K562 (cell line): ENCODE measurements around the gene LRMDA. TPM values are rescaled to one million over a fixed set of nuclear protein-coding genes. Genes with fewer than 3 reads are reported as not detected.

Experiments
- ATAC-seq: fragments of 200-7000 bp; cut with Tn5 transposase; 3 replicates; pipeline ENCODE4 v1.9.1; 2020; ENCODE audit warnings: moderate library complexity
- BruUV-seq: library from RNA; stranded (reverse); fragments of 400-500 nt; replicated peaks from 2 replicates; lab custom pipeline; 2021; lab: Mats Ljungman, UMichigan
- CTCF ChIA-PET: fragments of 300-600 bp; formaldehyde crosslinking; extraction: SDS; loops from one replicate; lab custom pipeline; 2021; ENCODE audit warnings: low intra/inter-chr PET ratio; lab: Yijun Ruan, JAX
- POLR2A ChIA-PET: fragments of 300-600, 350-650 bp; sonication (Branson Sonifier 250); formaldehyde crosslinking; extraction: SDS; loops from one replicate; lab custom pipeline; 2021; ENCODE audit warnings: antibody characterized with exemption, inconsistent platforms; lab: Yijun Ruan, JAX
- DNase-seq, 4 experiments: peaks; one replicate each; pipeline versions ENCODE4 v3.0.0 to v3.0.0-alpha.2; 2011 to 2018; ENCODE audit warnings: low spot score in 3 of 4, mixed read lengths in 3 of 4; ENCODE audit errors: extremely low read depth in 1 of 4
- FAIRE-seq: peaks from 2 replicates; lab custom pipeline; 2011; peaks lifted over from hg19 to GRCh38; lab: Jason Lieb, UNC
- H2AFZ ChIP-seq: 2 replicates; pipeline ENCODE4 v1.6.0; 2011; ENCODE audit warnings: low read depth, low read length, control low read depth, inconsistent platforms
- H3K27ac ChIP-seq: fragments of 200-600 bp; 3 replicates; pipeline ENCODE4 v1.8.0; 2011; ENCODE audit warnings: low read depth, mild to moderate bottlenecking, control low read depth, inconsistent platforms, low read length, moderate library complexity, mixed read lengths; ENCODE audit errors: extremely low read depth
- H3K27me3 ChIP-seq, 2 experiments: fragments of 300-600 bp in 1 of 2; 2 replicates in 1 of 2; 3 replicates in 1 of 2; pipeline versions ENCODE4 v1.6.0 to v1.8.0; 2011; ENCODE audit warnings: inconsistent platforms in 2 of 2, low read length in 2 of 2, mild to moderate bottlenecking in 1 of 2, mixed read lengths in 1 of 2, moderate library complexity in 1 of 2; ENCODE audit not compliant: control insufficient read depth in 2 of 2, insufficient read depth in 2 of 2
- H3K36me3 ChIP-seq: fragments of 300-600 bp; 3 replicates; pipeline ENCODE4 v1.8.0; 2011; ENCODE audit warnings: mild to moderate bottlenecking, low read length, inconsistent platforms; ENCODE audit not compliant: control insufficient read depth, insufficient read depth
- H3K4me1 ChIP-seq, 2 experiments: fragments of 200-600 bp in 1 of 2; replicated peaks in 1 of 2; 2 replicates in 1 of 2; 3 replicates in 1 of 2; pipeline versions ENCODE4 v1.5.1 to v1.8.0; 2011; ENCODE audit warnings: inconsistent platforms in 2 of 2, low read length in 2 of 2, mild to moderate bottlenecking in 1 of 2, mixed read lengths in 1 of 2, moderate library complexity in 1 of 2; ENCODE audit not compliant: control insufficient read depth in 2 of 2, insufficient read depth in 2 of 2
- H3K4me2 ChIP-seq: 2 replicates; pipeline ENCODE4 v1.6.1; 2011; ENCODE audit warnings: low read length, control low read depth, inconsistent platforms, mixed read lengths; ENCODE audit not compliant: insufficient read depth
- H3K4me3 ChIP-seq: fragments of 200-600 bp; sonication (generic), shearing (Covaris generic); 2 replicates; pipeline ENCODE4 v1.5.1; 2016; ENCODE audit warnings: control low read depth, inconsistent platforms
- H3K79me2 ChIP-seq: fragments of 200-600 bp; 3 replicates; pipeline ENCODE4 v1.8.0; 2011; ENCODE audit warnings: low read length, inconsistent platforms; ENCODE audit not compliant: control insufficient read depth, insufficient read depth
- H3K9ac ChIP-seq, 2 experiments: 2 replicates each; pipeline versions ENCODE4 v1.6.0 to v1.6.1; 2011; ENCODE audit warnings: low read depth in 2 of 2, low read length in 2 of 2, control low read depth in 1 of 2, inconsistent platforms in 1 of 2, mild to moderate bottlenecking in 1 of 2, mixed read lengths in 1 of 2; ENCODE audit not compliant: insufficient read depth in 1 of 2
- H3K9me1 ChIP-seq: one replicate; pipeline ENCODE4 v1.6.0; 2011; ENCODE audit warnings: inconsistent platforms, mild to moderate bottlenecking, low read length, moderate library complexity; ENCODE audit not compliant: control insufficient read depth, insufficient read depth
- H3K9me3 ChIP-seq: replicated peaks from 2 replicates; pipeline ENCODE4 v1.5.1; 2011; ENCODE audit warnings: low read depth, low read length, inconsistent platforms; ENCODE audit not compliant: control insufficient read depth, insufficient read depth
- H4K20me1 ChIP-seq: replicated peaks from 2 replicates; pipeline ENCODE4 v1.6.1; 2011; ENCODE audit warnings: low read length, inconsistent platforms, mixed read lengths; ENCODE audit not compliant: control insufficient read depth, insufficient read depth
- E2F8 ChIP-seq: fragments of 450-650 bp; IDR thresholded peaks from 2 replicates; pipeline ENCODE4 v1.7.1; 2018; ENCODE audit warnings: mild to moderate bottlenecking, low read depth; ENCODE audit not compliant: partially characterized antibody
- FIP1L1 ChIP-seq: fragments of 200-400 bp; formaldehyde crosslinking; IDR thresholded peaks from 2 replicates; pipeline ENCODE4 v1.6.1; 2018; ENCODE audit warnings: mild to moderate bottlenecking, low read depth, low read length; ENCODE audit not compliant: poor library complexity, severe bottlenecking
- MLLT1 ChIP-seq, 2 experiments: fragments of 450-650 bp; IDR thresholded peaks; 2 replicates each; pipeline ENCODE4 v1.6.1; 2016
- PRPF4 ChIP-seq: fragments of 200-400 bp; formaldehyde crosslinking; IDR thresholded peaks from one replicate; pipeline ENCODE4 v1.6.1; 2017; ENCODE audit warnings: low read length, low read depth, mild to moderate bottlenecking; ENCODE audit not compliant: insufficient read depth, poor library complexity, severe bottlenecking
- PURB ChIP-seq: sonication (generic); formaldehyde crosslinking; IDR thresholded peaks from 2 replicates; pipeline ENCODE4 v1.9.0; 2021; ENCODE audit warnings: low read depth, mild to moderate bottlenecking, missing genetic modification reagents
- RBM39 ChIP-seq: fragments of 200-400 bp; formaldehyde crosslinking; optimal IDR thresholded peaks from 2 replicates; pipeline ENCODE3; 2018; ENCODE audit warnings: low read depth, low read length
- ZKSCAN1 ChIP-seq: fragments of 150-350 bp; IDR thresholded peaks from 2 replicates; pipeline ENCODE4 v1.6.1; 2016; ENCODE audit warnings: low read depth, low read length
- ZSCAN29 ChIP-seq: fragments of 450-650 bp; IDR thresholded peaks from 2 replicates; pipeline ENCODE4 v1.6.1; 2017
- WGBS: fragments of 100-300 bp; shearing (Covaris generic); methylation state at CpG from one replicate; pipeline ENCODE4 v1.1.6; 2016; ENCODE audit warnings: low coverage, mixed read lengths; ENCODE audit not compliant: insufficient coverage; ENCODE audit errors: missing lambda C conversion rate; 5-methylcytosine and 5-hydroxymethylcytosine counted together
- in situ Hi-C: fragments of 300-500 bp; cut with MboI; formaldehyde crosslinking; loops from 4 replicates; pipeline ENCODE4 v1.15.0; 2018; ENCODE audit warnings: inconsistent platforms, mixed read lengths
- intact Hi-C: fragments of 100-400 bp; cut with micrococcal nuclease; formaldehyde crosslinking; loops from 2 replicates; pipeline ENCODE4 v1.14.2; 2022
- polyA plus RNA-seq, 8 experiments: library from polyadenylated mRNA; depleted of rRNA in 4 of 8; stranded (reverse) in 5 of 8; unstranded in 3 of 8; fragments of >200 nt; fragmentation: Nextera tagmentation in 2 of 8; fragmentation: Illumina TruSeq in 1 of 8; extraction: Ambion mirVana in 2 of 8; extraction: Trizol in 1 of 8; gene quantifications; 2 replicates each; pipeline versions ENCODE4 v1.2.1 to v1.2.3, GENCODE V29; 2011 to 2014; ENCODE audit warnings: inconsistent platforms in 1 of 8, missing spikeins in 1 of 8
- total RNA-seq, 7 experiments: library from RNA; depleted of rRNA in 6 of 7; stranded (reverse); fragments of >200 nt in 6 of 7; fragmentation: Illumina TruSeq in 2 of 7; extraction: Trizol in 2 of 7; gene quantifications; 2 replicates each; pipeline versions ENCODE4 v1.2.1 to v1.2.3, GENCODE V29; 2011 to 2021; ENCODE audit warnings: low replicate concordance in 1 of 7

Gene LRMDA
- total and polyA plus RNA-seq, 9 of the 15 experiments (the other 6 are each of a cell fraction or from before 2014, with no cell fraction given): 0.25 TPM; not detected in 8

- Histone ChIP-seq H3K4me1 (no peaks in the 10 kb centered on the region), H3K27me3 (no peaks in the 10 kb centered on the region; a peak in 1 of 5 replicates), H3K9me1 (no peaks in the 10 kb centered on the region), H3K36me3 (no peaks in the 10 kb centered on the region), H4K20me1 (no peaks in the 10 kb centered on the region), H3K9me3 (no peaks in the 10 kb centered on the region), H3K4me2 (no peak overlapping the region), H3K27ac (no peak overlapping the region), H3K9ac (no peak overlapping the region), H2AFZ (no peak overlapping the region)
- BruUV-seq: no TSS peak
- ATAC-seq: no peak
- in situ Hi-C loops (no loop called here), intact Hi-C loops (no loop called here)
- FAIRE-seq: no peak
- DNase-seq: no peak
- WGBS: 1% methylated on average over 4 of the region's 4 CpGs
- TF ChIP-seq FIP1L1 (no peak), PURB (CRISPR knock-in tag) (no peak), E2F8 (no peak), RBM39 (no peak), ZKSCAN1 (no peak), MLLT1 (IDR thresholded peaks at IDR 0.05) (no peak), PRPF4 (no peak), ZSCAN29 (no peak)
- TF ChIP-seq, all 486 proteins: peak for 0
- POLR2A ChIA-PET: interaction anchor here (0.7 kb wide), 1 partner anchor 209 kb away, joined by 3 read pairs; no protein-coding TSS in a partner anchor
- CTCF ChIA-PET: no interaction called here
- Histone ChIP-seq H3K79me2 (no peaks in the 10 kb centered on the region), H3K4me3 (no peak overlapping the region)
Measured at GRCh38 chr10:76178532-76179292, 747.3 kb downstream of the LRMDA start.
